Measurements from ENCODE around the gene ARHGEF28. TPM values are rescaled to one million over a fixed set of nuclear protein-coding genes. Genes with fewer than 3 reads are reported as not detected.
A peak's percentile ranks its signal among the peaks of the same experiment; 100 is the strongest.

The ARHGEF28 gene
- total RNA-seq, 1 experiment from 2014 or later, result 13.9 TPM

DNA sequence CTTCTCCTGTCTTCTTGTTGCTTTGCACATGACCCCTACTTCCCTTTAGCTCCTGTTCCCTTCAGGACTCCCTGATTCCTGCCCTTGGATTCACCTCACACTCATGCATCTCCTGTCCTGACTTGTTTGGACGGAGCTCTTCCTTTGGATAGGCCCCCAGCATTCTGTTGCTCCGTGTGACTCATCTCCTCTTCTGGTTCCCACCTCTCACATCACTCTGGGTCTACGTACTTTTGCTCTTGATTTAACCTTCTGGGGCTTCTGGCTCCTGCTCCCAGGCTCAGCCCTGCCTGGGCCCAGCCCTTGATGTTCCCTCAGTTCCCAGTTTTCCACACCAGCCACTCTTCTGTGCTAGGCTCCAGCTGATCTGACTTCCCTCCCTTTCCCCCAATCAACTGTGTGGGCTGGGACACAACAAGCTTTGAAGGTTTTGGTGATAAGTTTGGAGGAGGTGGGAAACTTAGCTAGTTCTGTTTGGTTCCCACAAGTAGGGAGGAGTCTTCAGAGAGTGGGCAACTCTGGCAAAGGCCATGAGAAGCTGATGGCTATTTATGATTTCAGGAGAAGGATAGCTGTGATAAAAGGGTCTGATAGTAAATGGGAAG lies 331.5 kb downstream of the ARHGEF28 start:
- DNase-seq (ENCODE audit: low read depth), result peak; percentile 78

DNA sequence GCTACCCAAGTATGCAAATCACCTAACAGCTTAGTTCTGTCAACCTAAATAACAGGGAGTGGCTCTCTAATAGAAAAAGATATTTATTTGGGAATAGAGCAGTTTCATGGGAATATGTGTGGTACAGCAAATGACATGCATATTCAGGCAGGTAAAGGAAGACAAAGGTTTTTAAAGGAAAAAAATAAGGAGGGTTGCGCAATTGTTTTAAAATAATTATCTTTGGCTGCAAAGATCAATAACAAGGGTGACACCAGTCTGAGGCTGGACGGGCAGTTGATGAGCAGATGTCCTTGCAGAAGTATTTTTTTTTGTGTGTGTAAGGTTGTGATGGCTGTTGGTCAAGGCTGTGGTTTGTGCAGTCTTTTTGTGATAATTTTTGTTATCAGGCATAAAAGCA lies 332.0 kb downstream of the ARHGEF28 start:
- DNase-seq (ENCODE audit: low read depth), result no peak

DNA sequence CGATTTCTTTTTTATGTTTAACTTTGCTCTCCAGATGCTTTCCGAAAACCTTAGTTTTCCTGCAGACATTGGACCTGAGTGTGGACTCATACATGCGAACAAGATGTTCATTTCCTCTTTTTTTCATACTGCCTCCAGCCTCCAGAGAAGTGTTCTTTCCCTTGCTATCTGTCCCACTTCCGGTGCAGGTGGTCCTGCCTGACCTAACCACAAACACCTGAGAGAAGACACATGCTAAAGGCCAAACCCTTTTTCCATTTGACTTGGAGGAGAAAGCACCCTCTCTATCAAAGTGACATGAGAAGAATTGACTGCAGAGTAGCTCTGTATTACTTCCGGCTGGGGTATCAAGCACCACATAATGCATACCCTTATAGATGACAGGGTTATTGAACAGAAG lies 334.0 kb downstream of the ARHGEF28 start:
- DNase-seq (ENCODE audit: low read depth), result no peak

DNA sequence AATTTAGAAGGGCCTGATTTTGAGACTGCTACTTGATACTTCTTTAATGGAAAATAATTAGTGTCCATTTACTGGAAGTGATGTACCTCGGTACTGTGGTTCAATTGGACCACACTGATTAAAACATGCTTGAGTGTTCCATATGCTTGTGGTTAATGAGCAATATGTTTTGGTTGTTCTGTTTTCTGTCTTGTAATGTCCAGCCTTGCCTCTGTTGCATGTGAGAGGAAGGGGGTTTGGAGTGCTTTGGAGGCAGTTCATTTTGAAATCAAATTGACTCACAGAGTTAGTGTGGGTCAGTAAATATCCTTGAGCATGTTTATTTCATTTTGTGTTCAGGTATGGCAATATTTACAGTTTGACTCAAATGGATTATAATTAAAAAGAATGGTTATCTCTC lies 334.4 kb downstream of the ARHGEF28 start:
- no peak for DNase-seq (ENCODE audit: low read depth)

DNA sequence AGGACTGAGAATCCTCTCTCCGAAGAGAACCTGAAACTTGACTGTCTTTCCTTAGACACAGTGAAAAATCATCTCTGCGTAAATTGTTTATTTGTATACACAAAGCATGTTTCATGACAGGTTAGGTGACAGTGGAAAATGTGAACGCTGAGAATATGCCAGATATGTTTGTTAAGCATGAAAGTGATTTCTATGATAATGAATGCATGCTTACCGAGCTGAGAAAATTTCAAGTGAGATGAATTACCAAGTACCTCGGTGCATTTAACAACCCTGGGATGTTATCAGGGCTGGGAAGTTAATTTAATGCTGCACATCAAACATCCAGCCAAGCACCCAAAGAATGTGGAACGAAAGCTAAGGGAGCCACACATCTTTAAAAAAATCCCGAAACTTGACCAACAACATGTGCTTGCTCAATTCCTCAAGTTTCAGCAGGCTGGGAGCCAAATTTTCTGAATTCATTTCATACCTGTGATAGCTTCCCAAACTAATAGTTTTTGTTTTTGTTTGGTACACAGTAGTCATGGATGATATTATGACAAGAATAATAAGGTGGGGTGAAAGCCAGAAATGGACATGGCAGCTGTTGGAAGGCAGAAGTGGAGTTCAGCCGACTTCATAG lies 336.9 kb downstream of the ARHGEF28 start:
- no peak for DNase-seq (ENCODE audit: low read depth)

DNA sequence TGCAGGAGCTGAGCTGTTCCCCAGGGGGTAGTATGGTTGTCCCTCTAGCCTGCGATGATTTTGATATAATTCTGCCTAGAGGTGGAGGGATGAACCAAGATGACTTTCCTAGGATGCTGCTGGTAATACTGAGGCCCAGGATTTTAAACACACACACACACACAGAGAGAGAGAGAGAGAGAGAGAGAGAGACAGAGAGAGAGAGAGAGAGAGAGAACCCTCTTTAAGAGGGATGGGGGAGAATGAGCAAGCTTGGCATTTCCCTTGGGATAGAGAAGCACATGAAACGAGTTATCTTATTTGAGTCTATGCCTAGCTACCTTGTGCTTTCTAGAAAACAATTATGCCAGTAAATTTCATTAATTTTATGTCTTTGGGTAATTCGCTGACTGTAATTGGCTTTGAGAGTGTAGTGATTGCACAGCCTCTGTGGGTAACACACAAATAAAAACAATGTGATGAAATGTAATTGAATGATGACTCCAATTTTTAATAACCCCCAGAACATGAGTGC lies 338.4 kb downstream of the ARHGEF28 start:
- no peak for DNase-seq (ENCODE audit: low read depth)

DNA sequence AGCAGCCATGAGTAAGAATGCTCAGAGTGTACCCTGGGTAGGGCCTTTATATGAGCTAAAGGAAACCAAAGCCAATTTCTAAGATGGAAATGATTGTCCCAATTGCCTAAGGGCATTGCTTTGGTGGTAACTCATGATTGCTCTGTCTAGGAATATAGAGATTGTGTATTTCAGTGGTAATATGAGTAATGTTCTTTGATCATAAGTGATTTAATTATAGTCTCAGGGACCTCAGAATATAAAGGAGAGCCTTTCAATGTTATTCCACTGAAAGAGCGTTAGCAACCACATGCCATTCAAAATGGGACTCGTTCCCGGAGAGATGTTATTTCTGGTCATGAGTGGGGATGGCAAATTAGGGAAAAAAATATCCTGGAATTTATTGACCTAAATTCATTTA lies 340.5 kb downstream of the ARHGEF28 start:
- DNase-seq (ENCODE audit: low read depth), result no peak

DNA sequence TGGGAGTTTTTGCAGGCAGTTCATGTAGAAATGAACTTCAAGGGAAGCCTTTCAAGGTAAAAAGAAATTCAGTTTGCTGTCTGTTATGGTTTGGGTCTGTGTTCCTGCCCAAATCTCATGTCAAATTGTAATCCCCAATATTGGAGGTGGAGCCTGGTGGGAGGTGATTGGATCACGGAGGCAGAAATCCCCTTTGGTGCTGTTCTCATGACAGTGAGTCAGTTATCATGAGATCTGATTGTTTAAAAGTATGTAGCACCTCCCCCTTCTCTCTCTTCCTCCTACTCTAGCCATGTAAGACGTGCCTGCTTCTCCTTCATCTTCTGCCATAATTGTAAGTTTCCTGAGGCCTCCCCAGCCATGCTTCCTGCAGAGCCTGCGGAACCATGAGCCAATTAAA lies 341.4 kb downstream of the ARHGEF28 start:
- peak; percentile 22 for DNase-seq (ENCODE audit: low read depth)

DNA sequence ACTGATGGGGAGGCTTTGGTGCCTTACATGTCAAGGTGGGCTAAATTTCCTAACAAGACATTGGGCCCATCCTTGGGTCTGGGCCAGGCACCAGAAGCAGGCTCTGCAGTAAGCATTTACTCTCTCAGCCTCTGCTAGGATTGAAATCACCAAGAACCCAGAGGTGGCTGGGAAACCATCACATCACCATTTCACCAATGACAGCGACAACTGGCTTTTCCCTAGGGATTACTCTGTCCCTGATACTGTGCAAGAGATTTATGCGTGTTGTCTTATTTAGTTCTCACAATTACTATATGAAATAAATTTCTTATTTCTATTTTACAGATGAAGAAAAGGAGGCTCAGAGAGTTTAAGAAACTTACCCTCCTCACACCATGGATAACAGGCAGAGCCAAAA lies 342.2 kb downstream of the ARHGEF28 start:
- no peak for DNase-seq (ENCODE audit: low read depth)

DNA sequence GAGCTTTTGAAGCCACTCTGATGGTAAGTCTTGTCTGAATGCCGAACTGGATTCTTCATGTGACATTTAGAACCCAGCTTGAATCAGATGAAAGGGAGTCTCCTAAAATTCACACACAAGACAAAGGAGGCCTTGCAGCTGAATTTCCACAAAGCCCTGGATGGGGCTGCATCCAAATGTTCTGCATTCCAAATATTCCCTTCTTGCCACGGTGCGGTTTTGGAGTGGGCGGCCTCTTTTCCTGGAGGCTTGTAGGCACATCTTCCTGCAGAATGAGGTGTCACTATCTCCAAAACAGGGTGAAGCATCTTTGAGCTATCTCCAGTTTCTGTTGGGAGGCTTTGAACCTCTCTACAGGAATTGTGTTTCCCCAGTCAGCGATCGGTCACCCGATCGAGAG lies 342.7 kb downstream of the ARHGEF28 start:
- DNase-seq (ENCODE audit: low read depth), result no peak

DNA sequence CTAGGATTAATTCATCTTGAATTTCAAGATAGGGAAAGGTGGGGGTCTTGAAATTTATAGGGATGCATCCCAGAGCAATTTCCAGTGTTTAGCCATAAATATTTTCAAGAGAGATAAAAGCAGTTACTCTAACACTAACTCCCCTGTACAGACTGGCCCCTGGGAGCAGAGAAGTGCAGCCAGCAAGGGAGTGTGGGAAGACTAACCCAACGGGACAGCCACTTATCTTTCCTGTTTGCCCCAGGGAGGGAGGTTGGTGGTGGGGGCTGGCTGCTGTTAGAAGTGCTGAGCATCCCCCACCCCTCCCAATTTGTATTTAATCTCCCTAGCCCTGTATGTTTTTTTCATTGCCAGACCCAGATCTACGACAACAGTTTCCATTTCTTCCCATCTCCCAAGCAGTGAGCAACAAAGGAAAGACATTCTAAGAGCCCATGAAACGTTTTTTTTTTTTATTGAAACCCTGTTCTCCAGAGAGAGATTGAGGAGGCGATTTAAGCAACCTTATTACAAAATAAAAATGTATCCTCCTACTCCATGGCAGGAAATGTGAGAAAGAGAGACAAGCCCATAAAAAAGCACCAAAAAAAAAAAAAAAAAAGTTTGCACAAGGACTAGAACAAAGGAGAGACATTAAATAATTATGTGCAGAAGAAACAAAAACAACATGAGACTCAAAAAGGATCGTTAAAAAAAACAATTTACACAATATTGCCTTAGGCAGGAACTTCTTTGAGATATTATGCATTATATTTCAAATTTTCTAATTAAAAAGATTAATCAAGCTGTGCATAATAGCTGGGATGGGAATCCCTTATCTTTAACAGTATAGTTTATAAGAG lies 343.4 kb downstream of the ARHGEF28 start:
- no peak for DNase-seq (ENCODE audit: low read depth)

DNA sequence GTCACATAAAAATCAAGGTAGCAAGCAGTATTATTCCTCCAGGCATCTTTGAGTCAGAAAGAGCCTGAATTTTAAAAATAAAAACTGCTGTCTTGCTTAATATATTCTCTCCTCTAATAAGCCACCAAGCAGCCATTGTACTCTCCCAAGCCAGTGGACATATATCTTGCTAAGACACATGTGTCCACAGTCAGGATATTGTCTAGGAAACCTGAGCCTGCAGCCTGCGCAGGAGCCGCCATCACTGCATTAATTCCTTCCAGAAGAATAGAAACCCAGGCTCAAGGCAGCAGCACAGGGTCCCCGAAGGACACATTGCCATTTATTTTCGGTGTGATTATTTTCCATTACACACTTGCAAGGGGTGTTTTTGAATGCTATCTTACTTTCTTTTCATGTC lies 345.3 kb downstream of the ARHGEF28 start:
- DNase-seq (ENCODE audit: low read depth), result no peak

DNA sequence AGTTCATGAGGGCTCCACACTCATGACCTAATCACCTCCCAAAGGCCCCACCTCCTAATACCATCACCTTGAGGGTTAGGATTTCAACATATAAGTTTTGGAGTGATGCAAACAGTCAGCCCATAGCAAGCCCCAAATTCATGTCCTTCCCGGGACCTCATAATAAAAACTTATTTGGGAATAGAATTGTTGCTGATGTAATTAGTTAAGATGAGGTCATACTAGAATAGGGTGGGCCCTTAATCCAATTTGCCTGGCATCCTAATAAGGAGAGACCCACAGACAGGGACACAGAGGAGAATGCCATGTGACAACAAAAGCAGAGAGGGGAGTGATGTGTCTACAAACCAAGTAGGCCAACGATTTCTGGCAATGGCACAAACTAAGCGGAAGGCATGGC lies 347.1 kb downstream of the ARHGEF28 start:
- no peak for DNase-seq (ENCODE audit: low read depth)

DNA sequence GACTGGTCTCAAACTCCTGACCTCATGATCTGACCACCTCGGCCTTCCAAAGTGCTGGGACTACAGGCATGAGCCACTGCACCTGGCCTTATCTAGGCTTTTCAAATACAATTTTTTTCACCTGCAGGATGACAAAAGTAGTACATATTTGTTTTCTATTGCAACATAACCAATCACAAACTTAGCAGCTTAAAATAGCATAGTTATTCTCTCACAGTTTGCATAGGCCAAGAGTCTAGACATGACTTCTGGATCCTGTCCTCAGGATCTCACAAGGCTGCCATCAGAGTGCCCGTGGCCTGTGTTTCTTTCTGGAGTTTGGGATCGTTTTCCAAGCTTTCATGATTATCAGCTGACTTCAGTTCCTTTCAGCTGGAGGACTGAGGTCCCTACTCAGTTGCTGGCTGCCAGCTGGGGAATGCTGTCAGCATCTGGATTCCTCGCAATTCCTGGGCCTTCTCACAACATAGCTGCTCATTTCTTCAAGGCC lies 348.9 kb downstream of the ARHGEF28 start:
- DNase-seq (ENCODE audit: low read depth), result no peak

DNA sequence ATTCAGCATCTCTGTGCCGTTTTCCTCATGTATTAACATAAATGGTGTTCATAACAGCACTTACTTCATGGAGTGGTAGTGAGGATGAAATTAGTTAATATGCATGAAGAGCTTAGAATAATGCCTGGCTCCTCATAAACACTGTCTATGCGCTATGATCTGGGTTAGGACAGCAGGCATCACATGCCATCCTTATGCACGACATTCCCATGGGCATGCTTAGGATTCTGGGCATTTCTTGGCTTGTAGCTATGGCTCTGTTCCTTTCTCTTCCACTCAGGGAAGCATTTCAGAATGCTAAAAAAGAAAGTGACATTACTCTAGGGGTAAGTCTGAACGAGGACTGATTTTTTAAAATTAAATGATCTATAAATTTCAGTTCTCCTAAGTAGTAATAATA lies 349.8 kb downstream of the ARHGEF28 start:
- DNase-seq (ENCODE audit: low read depth), result no peak

DNA sequence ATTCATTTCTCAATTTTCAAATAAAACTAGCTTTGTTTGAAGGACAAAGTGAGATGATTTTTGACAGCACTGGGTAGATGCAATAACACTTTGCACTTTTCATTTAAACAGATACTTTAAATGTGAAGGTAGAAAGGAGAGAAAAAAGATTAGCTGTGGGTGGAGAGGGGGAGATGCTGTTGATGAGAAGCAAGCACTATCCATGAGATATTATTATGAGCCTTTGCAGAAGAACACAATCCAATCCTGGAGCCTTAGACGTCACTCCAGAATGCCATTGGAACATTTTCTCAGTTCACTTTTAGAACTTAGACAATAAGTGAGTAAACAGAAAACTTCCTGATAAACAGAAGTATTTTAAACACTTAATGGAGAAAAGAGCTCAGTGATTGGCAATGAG lies 351.1 kb downstream of the ARHGEF28 start:
- no peak for DNase-seq (ENCODE audit: low read depth)

DNA sequence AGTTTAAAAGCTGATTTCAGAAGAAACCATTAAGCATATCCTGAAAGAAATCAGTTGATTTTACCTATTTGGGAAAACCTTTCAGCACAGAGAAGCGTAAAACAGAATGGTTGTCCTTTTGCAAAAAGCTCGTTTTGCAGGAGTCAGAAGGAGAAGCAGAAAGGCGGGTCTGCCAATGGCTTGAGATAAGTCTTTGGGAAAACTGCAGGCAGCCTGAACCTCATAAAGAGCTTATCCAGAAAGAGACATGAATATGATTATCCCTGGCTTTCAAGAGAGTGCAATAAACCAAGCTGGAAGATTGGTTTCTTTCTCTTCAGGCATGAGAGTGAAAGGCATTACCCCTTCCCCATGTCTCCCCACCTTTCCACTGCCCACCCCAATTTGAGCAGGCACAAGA lies 353.3 kb downstream of the ARHGEF28 start:
- DNase-seq (ENCODE audit: low read depth), result no peak

DNA sequence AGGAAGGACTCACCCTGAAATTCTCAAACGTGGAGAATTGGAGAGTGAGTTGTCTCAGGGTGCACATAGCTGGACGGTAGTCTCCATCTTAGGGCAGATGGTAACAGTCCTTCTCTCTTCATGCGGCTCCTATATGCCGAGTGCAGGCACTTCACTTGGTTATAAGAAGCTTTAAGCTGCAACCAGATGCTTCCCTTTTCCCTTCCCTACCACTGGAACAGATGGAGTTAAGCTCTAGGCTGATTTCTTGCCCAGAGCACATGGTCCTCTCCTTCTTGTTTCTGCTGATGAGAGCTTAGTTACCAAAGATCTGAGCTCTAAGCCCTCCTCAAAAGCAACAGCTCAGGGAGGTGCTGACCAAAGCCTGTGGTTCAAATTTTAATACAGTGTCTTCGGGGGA lies 355.7 kb downstream of the ARHGEF28 start:
- no peak for DNase-seq (ENCODE audit: low read depth)

DNA sequence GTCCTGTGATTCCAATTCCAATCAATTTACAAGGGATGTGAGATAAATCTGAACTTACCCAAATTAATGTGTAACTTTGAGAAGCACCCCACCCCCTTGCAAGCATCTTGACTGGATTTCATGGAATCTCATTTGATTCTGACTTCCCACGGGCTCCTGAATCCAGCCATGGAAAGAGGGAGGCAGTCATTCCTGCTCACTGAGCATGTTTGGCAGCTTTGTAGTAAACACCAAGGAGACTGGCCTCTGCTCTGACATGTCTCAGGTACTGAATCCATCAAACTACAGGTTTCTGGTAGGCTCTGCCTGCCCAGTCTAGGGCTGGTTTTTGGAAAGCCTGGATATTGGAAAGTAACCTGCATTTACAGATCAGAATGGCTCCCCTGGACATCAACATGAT lies 357.6 kb downstream of the ARHGEF28 start:
- no peak for DNase-seq (ENCODE audit: low read depth)

DNA sequence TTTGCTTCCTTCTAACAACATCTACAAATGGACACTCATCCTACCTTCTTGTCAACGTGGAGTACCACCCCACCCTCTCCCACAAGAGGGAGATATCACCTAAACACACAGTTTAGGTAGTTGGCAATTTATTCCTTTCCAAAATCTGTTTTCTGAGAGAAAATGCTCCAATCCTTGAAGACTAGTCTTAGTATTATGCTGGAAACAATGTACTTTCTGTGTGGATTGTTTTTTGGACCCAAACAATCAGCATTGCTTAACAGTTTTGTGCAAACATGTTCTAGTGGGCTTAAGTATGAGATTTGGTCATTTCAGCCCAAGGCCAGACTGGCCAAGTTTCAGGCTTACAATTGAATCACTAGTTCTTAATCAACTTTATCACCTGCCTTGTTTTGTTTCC lies 359.1 kb downstream of the ARHGEF28 start:
- peak; percentile 21 for DNase-seq (ENCODE audit: low read depth)

DNA sequence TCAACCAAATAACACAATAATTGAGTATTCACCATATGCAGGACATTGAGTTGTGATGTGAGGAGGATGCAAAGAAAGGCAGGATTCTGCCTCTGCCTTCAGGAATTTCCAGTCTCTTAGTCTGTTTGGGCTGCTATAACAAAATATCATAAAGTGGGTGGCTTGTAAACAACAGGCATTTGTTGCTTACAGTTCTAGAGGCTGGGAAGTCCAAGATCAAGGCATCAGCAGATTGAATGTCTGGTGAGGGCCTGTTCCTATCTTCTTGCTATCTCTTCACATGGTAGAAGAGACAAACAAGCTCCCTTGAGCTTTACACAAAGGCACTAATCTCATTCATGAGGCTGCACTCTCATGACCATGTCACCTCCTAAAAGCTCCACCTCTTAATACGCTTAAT lies 360.7 kb downstream of the ARHGEF28 start:
- DNase-seq (ENCODE audit: low read depth), result no peak

DNA sequence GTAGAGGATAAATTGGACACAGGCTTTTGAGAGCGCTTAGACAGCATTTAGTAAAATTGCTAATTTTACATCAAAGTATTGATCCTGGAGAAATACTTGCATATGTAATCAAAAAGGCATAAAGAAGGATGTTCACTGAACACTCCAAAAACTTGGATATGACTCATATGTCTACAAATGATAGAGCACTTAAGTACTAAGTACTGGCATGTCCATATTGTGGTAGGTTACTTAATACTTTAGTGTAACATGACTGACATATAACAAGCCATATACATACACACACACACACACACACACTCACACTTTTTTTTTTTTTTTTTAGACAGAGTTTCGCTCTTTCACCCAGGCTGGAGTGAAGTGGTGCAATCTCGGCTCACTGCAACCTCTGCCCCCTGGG lies 361.9 kb downstream of the ARHGEF28 start:
- DNase-seq (ENCODE audit: low read depth), result no peak

Measured in HT1080 (cell line).